ENCODE results near the gene HOXD9. TPM values are rescaled to one million over a fixed set of nuclear protein-coding genes. Genes with fewer than 3 reads are reported as not detected.

HOXD9 gene
- polyA plus RNA-seq, 1 donor (not counting 4 experiments of a cell fraction or from before 2014, with no cell fraction given): not detected

DNA sequence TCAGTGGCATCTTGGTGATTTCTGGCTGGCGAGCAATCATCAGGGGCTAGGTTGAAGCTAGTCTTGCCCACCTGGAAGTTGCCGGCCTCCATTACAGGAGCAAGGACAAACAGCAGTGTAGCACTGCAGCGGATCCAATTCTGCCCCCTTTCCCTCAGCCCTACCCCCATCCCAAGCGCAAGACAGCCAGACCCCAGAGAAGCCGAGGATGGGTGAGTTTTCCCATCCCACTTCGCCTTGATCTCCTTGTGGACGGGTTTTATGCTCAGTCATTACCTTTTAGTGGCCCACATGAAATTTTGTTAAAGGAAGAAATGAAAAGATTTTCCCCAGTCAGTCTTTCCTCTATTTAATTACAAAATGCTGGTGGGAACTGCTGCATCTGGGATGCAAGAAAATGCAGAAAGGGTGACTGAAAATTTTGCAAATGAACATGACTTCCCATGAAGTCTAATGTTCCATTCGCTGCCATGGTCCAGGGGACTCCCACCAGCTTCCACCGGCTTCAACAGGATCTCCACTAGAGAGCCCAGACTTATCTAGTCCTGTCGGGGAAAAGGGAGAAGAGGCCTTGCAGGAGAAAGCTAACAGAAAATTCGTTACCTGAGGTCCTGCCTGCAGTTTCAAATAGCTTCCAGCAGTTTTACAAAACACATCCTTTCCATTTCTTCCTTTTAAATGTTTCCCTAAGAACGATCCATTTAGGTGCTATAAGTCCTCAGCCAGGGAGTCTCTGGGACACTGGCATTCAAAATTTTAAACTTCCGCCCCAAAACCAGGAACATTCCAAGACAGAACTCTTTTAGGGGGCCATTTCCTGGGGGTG is 1.9 kb upstream of the HOXD9 start:
- dilution Hi-C loops (cut with MboI; ENCODE audit: extremely low pct_ligation_motif_present, low sequenced_read_pairs): no loop called here

DNA sequence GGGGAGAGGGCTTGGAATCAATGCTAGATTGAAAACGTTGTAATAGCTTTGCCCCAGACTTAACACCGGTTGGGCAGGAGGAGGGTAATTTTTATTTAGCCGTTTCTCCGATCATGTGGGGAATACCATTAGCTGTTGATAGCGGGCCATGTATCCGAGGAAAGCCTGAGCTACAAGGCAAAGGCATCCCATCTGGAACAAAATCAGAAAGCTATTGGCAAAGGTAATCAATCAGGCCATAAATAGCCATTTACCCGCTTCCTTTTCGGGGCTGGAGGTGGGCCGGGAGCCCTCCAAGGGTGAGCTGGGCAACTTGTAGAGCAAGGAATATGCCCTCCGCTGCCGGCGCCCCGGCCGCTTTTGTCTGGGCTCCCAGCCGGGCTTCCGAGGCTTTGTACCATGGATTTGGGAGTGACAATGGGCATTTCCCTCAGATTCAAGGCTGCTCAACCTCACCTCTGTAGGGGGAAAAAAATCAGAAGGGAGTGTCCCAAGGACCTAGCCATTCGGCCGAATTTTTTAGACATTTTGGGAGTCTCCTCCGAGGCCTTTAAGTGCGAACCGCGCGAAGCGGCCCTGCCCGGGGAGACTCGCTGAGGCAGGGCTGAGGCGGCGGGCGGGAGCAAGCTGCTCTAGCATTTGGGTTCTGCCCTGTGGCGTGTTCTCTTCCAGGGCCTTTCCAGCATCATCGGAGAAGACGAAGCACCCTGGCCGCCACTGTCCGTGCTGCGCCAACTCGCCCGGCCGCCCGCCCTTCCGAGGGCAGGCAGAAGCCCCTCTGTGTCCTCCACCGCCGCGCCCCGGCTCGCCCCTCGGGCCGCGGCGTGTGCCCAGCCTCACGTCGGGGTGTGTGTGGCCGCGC is 1.1 kb upstream of the HOXD9 start:
- Histone ChIP-seq H3K27ac (ENCODE audit: control insufficient read depth, insufficient read depth, low read length) (no peak overlapping the region), H4K20me1 (ENCODE audit: control insufficient read depth, extremely low read depth, insufficient read depth, low read length) (no peaks in the 10 kb centered on the region), H3K9me1 (ENCODE audit: control insufficient read depth, extremely low read depth, insufficient read depth, low read length) (no peaks in the 10 kb centered on the region), H3K79me2 (ENCODE audit: control insufficient read depth, insufficient read depth, low read length) (no peaks in the 10 kb centered on the region), H3K4me1 (ENCODE audit: control insufficient read depth, extremely low read depth, insufficient read depth, low read length) (no peaks in the 10 kb centered on the region), H3K27me3 (ENCODE audit: control insufficient read depth, extremely low read depth, insufficient read depth, low read length) (peaks cover 97% of the 10 kb centered on the region), H2AFZ (ENCODE audit: control insufficient read depth, low read length) (no peak overlapping the region), H3K4me3 (ENCODE audit: control insufficient read depth in 2 of 3, extremely low read depth in 1 of 3, insufficient read depth in 2 of 3, low read depth in 1 of 3, low read length in 3 of 3) (no peak overlapping the region), H3K9ac (ENCODE audit: control insufficient read depth, extremely low read depth, insufficient read depth, low read length) (no peak overlapping the region), H3K36me3 (ENCODE audit: control insufficient read depth in 2 of 2, extremely low read depth in 1 of 2, insufficient read depth in 2 of 2, low read length in 2 of 2) (no peaks in the 10 kb centered on the region), H3K9me3 (ENCODE audit: control insufficient read depth, low read depth, low read length) (peaks cover 4% of the 10 kb centered on the region), H3K4me2 (ENCODE audit: control insufficient read depth, extremely low read depth, insufficient read depth, low read depth, low read length) (no peak overlapping the region)
- dilution Hi-C loops (cut with MboI; ENCODE audit: extremely low pct_ligation_motif_present, low sequenced_read_pairs): no loop called here
- TF ChIP-seq EZH2 (IDR thresholded peaks at IDR 0.05; ENCODE audit: low read length): peak; percentile 80
- TF ChIP-seq, protein P1, sequence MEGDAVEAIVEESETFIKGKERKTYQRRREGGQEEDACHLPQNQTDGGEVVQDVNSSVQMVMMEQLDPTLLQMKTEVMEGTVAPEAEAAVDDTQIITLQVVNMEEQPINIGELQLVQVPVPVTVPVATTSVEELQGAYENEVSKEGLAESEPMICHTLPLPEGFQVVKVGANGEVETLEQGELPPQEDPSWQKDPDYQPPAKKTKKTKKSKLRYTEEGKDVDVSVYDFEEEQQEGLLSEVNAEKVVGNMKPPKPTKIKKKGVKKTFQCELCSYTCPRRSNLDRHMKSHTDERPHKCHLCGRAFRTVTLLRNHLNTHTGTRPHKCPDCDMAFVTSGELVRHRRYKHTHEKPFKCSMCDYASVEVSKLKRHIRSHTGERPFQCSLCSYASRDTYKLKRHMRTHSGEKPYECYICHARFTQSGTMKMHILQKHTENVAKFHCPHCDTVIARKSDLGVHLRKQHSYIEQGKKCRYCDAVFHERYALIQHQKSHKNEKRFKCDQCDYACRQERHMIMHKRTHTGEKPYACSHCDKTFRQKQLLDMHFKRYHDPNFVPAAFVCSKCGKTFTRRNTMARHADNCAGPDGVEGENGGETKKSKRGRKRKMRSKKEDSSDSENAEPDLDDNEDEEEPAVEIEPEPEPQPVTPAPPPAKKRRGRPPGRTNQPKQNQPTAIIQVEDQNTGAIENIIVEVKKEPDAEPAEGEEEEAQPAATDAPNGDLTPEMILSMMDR (optimal IDR thresholded peaks at IDR 0.05 in 1 of 3, IDR thresholded peaks at IDR 0.05 in 1 of 3, conservative IDR thresholded peaks at IDR 0.05 in 1 of 3; ENCODE audit: extremely low read depth in 1 of 3, insufficient read depth in 2 of 3, low read length in 3 of 3): no peak
- no peak for FAIRE-seq
- no peak for DNase-seq (ENCODE audit: low read depth, low spot score)

More for the DNA sequence above, 1.9 kb upstream of the HOXD9 start:
- no peak overlapping the region for H3K9ac ChIP-seq (ENCODE audit: control insufficient read depth, extremely low read depth, insufficient read depth, low read length)
- no peak overlapping the region for H3K4me2 ChIP-seq (ENCODE audit: control insufficient read depth, extremely low read depth, insufficient read depth, low read depth, low read length)
- H3K4me3 ChIP-seq (ENCODE audit: control insufficient read depth in 2 of 3, extremely low read depth in 1 of 3, insufficient read depth in 2 of 3, low read depth in 1 of 3, low read length in 3 of 3): no peak overlapping the region
- H3K9me1 ChIP-seq (ENCODE audit: control insufficient read depth, extremely low read depth, insufficient read depth, low read length): no peaks in the 10 kb centered on the region
- no peaks in the 10 kb centered on the region for H3K79me2 ChIP-seq (ENCODE audit: control insufficient read depth, insufficient read depth, low read length)
- TF ChIP-seq, protein P1 (optimal IDR thresholded peaks at IDR 0.05 in 1 of 3, IDR thresholded peaks at IDR 0.05 in 1 of 3, conservative IDR thresholded peaks at IDR 0.05 in 1 of 3; ENCODE audit: extremely low read depth in 1 of 3, insufficient read depth in 2 of 3, low read length in 3 of 3): no peak
- no peak for TF ChIP-seq EZH2 (IDR thresholded peaks at IDR 0.05; ENCODE audit: low read length)
- no peaks in the 10 kb centered on the region for H3K36me3 ChIP-seq (ENCODE audit: control insufficient read depth in 2 of 2, extremely low read depth in 1 of 2, insufficient read depth in 2 of 2, low read length in 2 of 2)
- H3K27me3 ChIP-seq (ENCODE audit: control insufficient read depth, extremely low read depth, insufficient read depth, low read length): peaks cover 97% of the 10 kb centered on the region
- no peaks in the 10 kb centered on the region for H4K20me1 ChIP-seq (ENCODE audit: control insufficient read depth, extremely low read depth, insufficient read depth, low read length)
- FAIRE-seq (no peak), DNase-seq (ENCODE audit: low read depth, low spot score) (no peak)
- H3K27ac ChIP-seq (ENCODE audit: control insufficient read depth, insufficient read depth, low read length): no peak overlapping the region
- no peaks in the 10 kb centered on the region for H3K4me1 ChIP-seq (ENCODE audit: control insufficient read depth, extremely low read depth, insufficient read depth, low read length)
- H2AFZ ChIP-seq (ENCODE audit: control insufficient read depth, low read length): no peak overlapping the region
- peaks cover 4% of the 10 kb centered on the region for H3K9me3 ChIP-seq (ENCODE audit: control insufficient read depth, low read depth, low read length)
